DMS114 treated with DMSO at 0.1 percent for 48 hours (cell line): ENCODE measurements around the gene ZNF37A.
"Not testable (repeated sequence)": the region's sequence is repeated elsewhere in the genome, so short reads cannot be mapped to it uniquely, and the experiment has no call there.

Experiments
- DNase-seq: peaks from one replicate; lab custom pipeline; 2025; ENCODE audit not compliant: unreplicated experiment; lab: John Stamatoyannopoulos, UW

The ZNF37A gene

DNA sequence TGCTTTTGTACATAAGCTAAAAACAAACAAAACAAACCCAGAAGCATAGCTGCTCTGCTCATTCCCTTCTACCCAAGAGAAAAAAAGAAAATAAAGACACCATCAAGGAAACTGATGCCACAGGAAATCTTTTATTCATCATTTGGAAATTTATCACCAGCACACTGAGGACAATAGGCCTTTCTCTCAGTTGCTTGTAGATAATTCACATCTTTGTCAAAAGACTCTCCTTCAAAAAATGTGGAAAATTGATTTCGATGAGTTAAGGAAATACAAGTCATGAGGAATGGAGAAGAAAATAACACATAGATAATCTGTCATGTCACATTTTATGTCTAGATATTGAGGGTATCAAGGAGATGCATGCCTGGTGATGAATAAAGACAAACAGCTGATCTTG is 53.5 kb downstream of the ZNF37A start:
- DNase-seq: no peak

DNA sequence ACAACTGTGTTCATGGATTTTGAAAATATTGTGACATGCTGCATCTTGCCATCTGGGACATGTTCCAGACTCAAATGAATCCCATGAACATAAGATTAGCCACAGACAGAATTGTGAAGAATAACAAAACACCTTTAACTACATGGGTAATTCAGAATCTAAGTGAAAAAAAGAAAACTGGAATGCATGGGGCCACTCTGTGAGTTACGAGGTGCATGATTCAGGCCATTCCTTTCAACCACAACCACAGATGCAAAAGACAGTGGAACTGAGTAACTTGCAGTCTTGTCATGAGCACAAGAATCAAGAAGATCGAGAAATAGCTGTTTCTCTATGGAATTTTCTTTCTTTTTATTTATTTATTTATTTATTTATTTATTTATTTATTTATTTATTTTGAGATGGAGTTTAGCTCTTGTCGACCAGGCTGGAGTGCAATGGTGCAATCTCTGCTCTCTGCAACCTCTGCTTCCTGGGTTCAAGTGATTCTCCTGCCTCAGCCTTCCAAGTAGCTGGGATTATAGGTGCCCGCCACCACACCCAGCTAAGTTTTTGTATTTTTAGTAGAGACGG is 56.8 kb downstream of the ZNF37A start:
- DNase-seq: not testable (repeated sequence)

DNA sequence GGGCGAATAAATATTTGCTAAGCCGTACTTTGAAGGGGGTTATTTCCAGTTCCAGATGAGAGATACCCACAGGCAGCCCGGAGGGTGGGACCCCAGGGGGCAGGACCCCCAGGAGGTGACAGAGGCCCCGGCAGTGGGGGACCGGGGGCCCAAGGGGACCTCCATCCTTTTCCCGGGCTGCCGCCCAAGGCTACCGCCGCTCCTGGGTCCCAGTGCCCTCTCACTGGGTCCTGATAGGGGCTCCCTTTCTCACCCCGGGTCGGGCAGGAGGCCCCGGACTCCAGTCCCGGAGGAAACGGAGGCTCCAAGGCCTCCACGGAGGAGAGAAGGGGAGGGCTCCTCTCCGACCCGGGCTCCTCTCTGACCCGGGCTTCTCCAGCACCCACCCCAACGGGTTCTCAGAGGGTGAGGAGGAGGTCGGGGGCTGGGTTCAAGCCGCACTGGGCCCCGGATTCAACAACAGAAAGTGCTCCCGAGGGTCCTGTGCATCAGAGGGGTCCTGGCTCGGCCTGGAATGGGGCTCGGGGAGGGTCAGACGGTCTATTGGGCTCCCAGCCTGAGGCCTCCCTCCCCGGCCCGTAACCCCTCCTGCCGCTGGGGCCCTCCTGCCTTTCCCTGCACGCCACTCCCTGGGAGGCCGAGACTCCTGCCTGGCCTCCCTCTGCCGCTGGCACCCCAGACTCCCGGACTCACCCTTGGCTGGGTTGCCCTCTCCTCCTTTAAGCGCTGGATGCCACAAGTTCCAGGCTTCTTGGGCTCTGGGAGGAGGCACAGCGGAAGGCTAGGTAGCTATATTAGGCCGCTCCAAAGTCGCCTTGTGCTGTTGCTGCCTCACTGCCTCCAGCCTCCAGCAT is 62.5 kb downstream of the ZNF37A start:
- DNase-seq: no peak

DNA sequence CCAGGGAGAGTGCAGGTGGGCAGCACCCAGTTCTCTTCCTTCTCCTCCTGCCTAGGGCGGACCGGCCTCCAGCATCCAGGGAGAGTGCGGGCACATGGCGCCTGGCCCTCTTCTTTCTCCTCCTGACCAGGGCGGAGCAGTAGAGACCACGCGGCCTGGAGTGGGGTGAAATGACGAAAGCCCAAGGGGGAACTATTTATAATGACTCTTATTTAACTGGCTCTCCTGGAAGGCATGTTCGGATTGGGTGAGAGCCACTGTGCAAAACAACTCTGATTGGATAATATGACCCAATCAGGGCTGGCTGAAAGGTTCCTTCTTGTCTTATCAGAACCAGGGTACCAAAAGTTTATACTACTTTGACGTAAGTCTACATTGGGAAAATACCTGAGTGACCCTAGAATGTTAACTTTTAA is 63.1 kb downstream of the ZNF37A start:
- no peak for DNase-seq

DNA sequence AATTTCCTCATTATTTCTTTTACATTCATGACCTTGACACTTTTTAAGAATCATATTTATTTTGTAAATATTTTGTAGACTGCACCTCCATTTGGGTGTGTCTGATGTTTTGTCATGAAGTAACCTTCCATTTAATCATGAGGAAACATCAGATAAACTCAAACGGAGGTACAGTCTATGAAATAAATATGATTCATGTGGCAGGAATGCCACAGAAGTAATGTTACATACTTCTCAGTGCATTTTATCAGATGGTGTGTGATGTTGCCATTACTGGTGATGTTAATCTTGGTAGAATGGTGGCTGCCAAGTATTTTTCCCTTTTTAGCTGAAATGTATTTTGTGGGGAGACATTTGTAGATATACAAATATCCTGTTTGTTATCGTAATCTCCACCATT is 64.9 kb downstream of the ZNF37A start:
- no peak for DNase-seq

DNA sequence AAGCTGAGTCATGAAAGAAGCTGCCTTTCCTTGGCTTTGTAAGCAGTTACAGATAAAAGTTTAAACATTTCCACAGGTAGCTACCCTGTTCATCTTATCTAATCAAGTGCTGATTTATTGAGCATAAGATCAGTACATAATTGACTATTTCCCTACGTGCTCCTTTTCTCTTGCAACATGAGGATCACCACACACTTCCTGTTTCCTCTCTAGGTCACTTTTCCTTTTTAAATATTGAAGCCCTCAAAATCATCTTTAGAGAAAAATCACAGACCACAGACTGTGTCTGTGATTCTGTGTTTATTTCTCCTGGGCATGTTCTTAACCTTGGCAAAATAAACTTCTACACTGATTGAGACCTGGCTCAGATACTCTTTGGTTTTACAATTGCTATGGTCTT is 69.5 kb downstream of the ZNF37A start:
- no peak for DNase-seq

DNA sequence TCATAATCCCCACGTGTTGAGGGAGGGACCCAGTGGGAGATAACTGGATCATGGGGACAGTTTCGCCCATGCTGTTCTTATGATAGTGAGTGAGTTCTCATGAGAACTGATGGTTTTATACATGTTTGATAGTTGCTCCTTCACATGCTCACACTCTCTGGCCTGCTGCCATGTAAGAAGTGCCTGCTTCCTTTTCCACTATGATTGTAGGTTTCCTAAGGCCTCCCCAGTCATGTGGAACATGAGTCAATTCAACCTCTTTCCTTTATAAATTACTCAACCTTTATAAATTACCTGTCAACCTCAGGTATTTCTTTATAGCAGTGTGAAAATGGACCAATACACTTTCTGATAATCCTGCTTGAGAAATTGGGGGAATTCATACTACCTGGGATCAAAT is 80.2 kb downstream of the ZNF37A start:
- DNase-seq: no peak

GRCh38 chr10:38184477-38184876 is 90.3 kb downstream of the ZNF37A start:
- no peak for DNase-seq
